HG03521 (cell line): ENCODE results near the gene COMMD7.
"Not testable (repeated sequence)": the region's sequence is repeated elsewhere in the genome, so short reads cannot be mapped to it uniquely, and the experiment has no call there.

Source experiments
- ATAC-seq: cut with Tn5 transposase; IDR thresholded peaks from one replicate; pipeline ENCODE4 v1.9.1; 2021; ENCODE audit warnings: mild to moderate bottlenecking, moderate library complexity; ENCODE audit not compliant: unreplicated experiment

Gene COMMD7

DNA sequence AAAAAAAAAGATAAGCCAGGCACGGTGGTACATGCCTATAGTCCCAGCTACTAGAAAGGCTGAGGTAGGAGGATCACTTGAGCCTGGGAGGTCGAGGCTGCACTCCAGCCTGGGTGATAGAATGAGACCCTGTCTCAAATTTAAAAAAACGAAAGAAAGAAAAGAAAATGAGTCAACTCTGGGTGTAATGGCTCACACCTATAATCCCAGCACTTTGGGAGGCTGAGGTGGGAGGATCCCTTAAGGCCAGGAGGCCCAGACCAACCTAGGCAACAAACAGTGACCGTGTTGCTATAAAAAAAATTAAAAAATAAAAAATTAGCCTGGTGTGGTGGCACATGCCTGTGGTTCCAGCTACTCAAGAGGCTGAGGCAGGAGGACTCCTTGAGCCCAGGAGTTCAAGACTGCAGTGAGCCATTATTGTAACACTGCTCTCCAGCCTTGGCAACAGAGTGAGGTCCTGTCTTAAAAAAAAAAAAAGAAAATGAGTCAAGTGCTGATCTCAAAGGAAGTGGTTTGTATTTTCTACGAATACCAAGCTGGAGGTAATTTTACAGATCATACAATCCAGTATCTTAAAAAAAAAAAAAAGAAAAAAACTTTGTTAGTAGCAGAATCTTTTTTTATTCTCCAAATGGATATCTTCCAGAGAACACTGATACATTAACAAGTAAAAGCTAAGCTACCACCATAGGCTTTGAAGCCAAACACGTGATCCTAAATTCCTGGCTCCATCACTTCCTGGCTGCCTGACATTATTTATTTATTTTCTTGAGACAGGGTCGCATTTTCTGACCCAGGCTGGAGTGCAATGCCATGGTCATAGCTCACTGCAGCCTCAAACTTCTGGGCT is 5.7 kb downstream of the COMMD7 start:
- ATAC-seq: no peak

DNA sequence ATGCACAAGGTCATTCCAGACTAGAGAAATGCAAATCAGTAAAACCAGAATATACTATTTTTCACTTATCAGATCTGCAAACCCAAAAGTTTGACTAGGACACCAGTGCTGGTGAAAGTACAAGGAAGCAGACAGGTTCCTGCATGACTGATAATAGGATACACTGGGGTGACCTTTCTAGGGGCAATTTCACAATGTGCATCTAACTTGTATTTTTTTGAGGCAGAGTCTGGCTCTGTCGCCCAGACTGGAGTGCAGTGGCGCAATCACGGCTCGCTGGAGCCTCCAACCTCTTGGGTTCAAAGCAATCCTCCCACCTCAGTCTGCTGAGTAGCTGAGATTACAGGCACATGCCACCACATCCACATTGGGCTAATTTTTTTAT is 11.4 kb downstream of the COMMD7 start:
- ATAC-seq: no peak

DNA sequence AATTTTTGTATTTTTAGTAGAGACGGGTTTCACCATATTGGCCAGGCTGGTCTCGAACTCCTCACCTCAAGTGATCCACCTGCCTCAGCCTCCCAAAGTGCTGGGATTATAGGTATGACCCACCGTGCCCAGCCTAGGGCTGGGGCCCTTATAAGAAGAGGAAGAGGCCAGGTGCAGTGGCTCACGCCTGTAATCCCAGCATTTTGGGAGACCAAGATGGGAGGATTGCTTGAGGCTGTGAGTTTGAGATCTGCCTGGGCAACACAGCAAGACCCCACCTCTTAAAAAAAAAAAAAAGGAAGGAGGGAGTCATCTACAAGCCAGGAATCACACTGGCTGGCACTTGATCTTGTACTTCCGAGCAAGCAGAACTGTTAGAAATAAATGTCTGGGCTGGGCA is 13.9 kb downstream of the COMMD7 start:
- ATAC-seq: not testable (repeated sequence)

DNA sequence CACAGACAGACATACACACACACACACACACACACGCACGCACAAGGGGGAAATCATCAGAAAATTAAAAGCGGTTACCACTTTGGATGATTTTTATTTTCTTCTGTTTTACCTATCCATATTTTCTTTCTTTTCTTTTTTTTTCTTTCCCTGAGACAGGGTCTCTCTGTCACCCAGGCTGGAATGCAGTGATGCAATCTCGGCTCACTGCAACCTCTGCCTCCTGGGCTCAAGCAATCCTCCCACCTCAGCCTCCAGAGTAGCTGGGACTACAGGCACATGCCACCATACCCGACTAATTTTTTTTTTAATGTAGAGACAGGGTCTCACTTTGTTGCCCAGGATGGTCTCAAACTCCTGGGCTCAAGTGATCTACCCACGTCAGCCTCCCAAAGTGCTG is 14.8 kb downstream of the COMMD7 start:
- ATAC-seq: not testable (repeated sequence)

DNA sequence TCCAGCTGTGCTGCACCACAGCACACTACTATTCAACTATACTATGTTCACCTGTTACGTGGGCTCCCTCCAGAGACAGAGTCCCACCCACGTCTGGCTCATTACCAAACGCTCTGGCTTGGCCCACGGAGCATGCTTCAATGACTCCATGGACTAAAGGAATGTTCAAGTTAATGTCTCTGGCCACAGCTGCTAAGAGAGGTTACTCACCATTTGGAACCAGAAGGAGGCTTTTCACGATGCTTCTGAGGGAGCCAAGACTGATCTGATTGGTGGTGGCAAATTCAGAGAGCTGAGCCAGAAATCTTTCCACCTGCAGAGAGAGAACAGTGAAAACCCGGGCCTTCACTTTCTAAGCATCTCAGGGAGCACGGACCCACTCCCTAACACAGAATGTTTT is 15.6 kb downstream of the COMMD7 start:
- no peak for ATAC-seq

DNA sequence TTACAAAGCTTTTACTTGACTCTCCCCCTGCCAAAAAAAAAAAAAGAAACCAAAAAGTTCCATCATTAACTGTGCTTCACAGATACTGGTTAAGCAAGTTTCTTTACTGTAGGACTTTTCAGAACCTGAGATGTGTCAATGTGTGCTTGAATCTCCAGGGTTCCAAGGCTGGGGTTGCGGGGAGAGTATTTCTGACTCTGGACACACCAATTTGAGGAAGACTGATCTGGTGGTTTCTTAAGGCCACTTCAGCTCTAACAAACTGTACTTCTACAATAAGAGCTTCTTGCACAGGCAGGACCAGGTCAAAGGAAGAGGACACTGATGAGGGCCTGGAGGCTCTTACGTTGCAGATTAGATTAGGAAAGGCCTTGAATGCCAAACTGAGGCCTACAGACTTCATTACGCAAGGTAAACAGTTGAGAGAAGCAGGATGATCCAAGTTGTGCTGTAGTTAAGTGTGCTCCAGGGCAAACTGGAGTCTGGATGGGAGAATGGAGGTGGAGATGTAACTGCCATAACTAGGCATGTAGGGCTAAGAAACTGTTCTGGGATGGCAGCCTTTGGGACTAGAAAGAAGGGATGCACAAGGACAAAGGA is 24.4 kb downstream of the COMMD7 start:
- no peak for ATAC-seq

DNA sequence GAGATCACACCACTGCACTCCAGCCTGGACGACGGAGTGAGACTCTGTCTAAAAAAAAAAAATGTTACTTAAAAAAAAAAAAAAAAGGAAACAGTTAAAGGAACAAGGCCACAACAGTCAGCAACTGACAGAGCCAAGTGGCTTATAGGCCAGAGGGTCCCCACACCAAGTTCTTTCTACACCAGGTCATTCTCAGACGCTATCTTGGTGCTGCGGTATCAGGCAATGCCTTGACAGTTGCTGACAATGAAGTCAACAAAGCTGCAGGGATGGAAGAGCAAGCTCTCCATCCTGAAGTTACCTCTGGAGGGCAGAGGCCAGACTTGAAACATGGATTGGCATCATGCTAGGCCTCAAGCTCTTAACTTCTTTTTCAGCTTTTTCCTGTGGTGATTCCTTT is 31.9 kb downstream of the COMMD7 start:
- no peak for ATAC-seq

DNA sequence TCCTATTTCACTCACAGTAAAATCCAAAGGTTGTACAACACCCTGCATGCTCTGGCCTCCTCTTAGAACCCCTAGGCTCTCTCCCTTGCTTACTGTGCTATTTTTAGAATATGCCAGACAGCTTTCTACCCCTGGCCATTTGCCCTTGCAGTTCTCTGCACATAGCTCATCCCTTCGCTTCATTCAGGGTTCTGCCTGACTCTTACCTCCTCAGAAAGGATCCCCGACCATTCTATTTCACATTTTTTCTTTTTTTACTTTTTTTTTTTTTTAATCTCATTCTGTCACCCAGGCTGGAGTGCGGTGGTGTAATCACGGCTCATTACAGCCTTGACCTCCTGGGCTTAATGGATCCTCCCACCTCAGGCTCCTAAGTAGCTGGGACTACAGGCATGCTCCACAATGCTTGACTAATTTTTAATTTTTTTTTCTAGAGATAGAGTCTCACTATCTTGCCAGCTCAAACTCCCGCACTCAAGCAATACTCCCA is 33.6 kb downstream of the COMMD7 start:
- no peak for ATAC-seq

DNA sequence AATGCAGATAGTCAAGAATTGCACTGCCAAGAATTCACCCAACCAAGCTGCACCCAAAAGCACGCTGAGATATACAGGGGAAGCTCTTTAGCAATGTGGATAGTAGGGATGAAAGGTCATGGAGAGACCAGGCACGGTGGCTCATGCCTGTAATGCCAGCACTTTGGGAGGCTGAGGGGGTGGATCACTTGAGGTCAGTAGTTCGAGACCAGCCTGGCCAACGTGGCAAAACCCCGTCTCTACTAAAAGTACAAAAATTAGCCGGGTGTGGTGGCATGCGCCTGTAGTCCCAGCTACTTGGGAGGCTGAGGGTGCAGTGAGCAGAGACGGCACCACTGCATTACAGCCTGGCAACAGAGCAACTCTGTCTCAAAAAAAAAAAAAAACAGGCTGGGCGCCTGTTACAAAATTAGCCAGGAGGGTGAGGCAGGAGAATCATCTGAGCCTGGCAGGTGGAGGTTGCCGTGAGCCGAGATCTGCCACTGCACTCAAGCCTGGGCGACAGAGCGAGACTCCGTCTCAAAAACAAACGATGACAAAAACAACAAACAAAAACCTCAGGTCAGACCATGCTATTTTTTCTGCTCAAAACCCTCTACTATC is 34.1 kb downstream of the COMMD7 start:
- not testable (repeated sequence) for ATAC-seq

DNA sequence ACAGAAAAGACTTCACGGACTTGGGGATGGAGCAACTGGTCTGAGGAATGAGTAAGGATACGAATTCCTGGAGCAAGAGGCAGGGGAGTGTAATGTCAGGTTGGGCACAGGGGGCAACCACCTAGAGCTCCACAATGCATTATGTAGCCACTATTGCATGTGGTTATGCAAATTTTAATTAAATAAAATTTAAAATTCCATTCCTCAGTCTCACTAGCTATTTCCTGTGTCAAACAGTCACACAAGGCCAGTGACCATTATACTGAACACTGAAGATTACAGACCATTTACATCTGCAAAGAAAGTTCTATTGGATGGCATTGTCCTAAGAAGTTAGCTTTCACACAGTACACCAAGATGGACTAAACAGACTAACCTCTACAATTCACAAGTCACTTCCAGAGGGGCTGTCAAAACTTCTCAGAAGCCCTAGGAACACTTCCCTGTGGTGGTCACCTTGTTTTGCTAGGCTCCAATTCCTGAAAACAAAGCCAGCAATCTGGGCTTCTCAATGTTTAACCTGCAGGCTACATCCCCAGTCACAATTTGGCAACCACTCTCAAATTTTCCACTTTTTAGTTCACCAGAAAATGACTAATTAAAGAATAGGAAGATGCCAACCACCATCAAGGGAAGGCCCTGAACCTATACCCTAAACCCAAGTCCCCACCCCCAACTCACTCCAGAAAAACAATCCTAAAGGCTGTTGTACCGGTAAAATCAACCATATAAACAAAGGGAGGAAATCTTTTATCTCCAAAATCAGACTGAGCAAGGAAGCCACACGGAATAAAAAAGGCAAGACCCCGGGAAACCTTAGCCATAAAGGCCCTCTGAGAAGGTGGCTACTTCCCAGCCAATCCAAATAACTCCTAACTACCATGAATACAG is 35.3 kb downstream of the COMMD7 start:
- no peak for ATAC-seq

DNA sequence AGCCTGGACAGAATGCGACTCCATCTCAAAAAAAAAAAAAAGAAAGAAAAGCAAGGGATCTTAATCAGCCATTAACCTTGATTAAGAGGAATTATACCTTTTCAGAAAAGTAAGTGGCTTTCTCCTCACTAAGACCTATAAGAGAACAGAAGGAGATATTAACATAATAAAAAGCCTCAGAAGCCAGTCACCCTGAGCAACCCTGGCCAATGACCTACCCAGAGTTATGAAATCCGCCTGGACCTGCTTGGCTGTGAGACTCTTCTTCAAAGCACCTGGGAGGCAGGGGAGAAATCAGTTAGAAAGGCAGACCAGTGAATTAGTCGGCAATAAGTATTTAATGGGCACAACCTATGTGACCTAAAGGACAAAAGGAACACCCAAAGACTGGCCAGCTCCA is 36.8 kb downstream of the COMMD7 start:
- ATAC-seq: no peak

DNA sequence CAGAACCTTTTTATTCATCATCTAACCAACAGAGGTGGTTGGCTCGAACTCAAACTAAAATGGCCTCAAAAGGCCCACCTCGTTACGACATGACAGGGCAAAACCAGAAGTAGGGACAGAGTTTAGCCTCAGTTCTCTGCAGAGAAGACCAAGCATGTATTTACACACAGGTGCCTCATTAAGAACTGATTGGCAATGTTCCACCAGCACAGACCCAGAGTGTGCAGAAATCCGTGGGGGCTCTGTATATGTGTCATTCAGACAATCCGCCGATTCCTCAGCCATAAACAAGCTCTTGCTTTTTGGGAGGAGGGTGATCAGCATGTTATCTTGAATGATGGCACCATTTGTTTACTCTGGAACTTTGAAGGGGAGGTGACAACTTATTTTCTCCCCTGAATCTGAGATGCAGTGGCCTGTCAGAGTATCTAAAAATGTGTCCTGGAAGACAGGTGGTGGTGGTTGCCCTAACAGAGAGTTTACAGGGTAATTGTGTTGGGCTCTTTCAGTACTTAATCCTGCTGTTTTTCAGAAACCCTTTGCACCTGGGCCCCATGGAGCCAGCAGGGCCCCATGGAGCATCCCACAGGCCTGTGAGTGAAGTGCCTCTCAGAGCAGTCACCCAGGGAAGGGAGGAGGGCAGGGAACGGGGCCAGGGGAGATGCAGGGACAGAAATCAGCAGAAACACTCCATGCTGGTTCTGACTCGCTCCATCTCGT is 40.4 kb downstream of the COMMD7 start:
- ATAC-seq: no peak

DNA sequence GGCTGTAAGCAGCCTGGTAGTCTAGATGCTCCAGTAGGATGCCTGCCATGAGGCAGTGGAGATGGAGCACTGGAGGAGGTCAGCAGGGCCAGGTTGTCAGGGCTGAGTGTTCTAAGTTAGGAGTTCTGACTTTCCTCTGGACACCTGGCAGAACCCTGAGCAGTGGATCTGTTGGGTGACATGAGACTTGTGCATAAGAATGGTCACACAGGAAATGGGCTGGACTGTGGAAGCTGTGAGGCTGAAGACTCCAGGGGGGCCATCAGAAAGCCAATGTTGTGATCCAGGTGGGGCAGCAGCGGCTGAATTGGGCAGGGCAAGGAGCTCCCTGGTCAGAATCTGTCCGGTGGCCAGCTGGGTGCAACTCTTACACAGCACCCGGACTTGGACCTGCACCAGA is 45.7 kb downstream of the COMMD7 start:
- no peak for ATAC-seq

DNA sequence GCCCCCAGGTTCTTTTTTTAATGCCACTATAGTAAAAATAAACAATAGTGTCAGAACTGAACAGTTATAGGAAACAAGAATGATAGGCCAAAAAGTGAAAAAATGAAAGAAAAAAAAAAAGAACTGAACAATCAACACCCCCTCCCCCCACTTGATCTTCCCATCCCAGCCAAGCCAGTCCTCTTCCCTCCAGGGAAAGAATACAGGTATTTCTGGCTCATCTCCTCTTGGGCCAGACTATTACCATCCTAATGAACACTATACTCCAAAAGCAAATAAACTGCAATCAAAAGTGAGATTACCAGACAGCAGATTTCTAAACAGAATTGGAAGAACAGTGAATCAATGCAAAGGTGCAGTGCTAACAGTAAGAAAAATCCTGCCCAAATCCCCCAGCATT is 48.2 kb downstream of the COMMD7 start:
- ATAC-seq: no peak

DNA sequence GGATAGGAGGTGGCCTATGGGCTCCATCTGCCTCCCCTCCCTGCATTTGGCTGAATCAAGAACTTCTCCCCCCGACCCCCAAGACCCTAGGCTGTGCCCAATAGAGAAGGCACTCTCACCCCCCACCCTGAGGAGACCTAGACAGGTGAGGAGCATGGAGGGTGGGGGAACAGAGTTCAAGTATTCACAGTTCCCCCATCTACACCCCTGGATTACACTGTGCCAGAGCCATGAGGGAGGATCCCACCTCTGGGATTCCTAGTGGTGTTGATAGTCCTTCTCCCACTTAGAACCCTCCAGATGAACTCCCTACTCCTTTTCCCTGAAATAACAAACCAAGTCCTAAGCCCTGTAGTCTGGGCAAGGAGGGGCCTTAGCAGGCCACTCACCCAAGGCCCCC is 54.3 kb downstream of the COMMD7 start:
- not testable (repeated sequence) for ATAC-seq

DNA sequence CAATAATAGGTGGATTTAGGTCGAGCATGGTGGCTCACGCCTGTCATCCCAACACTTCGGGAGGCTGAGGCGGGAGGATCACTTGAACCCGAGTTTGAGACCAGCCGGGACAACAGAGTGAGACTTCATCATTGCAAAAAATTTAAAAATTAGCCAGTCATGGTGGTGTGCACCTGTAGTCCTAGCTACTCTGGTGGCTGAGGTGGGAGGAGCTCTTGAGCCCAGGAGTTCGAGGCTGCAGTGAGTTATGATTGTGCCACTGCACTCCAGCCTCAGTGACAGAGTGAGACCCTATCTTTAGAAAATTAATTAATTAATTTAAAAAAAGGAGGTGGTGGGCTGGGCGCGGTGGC is 56.1 kb downstream of the COMMD7 start:
- no peak for ATAC-seq

DNA sequence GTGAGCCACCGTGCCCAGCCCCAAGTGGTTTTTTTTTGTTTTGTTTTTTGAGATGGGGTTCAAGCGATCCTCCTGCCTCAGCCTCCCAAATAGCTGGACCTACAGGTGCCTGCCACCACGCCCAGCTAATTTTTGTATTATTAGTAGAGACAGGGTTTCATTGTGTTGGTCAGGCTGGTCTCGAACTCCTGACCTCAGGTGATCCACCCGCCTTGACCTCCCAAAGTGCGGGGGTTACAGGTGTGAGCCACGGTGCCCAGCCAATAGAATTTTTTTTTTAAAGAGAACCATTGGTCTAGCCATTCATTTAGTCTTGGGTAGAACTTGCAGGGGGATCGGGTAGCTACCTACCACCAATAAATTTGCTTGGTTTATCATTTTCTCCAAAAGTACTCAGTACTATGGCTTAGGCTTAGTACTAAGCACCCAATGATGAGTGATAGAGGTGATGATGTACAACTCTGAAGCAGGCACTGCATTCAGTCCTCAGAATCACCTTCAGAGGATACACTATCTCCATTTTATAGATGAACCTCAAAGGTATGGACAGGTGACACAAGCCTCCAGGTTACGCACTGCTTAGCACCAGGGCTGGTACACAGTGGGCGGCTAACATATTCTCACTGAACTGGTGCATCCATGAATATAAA is 56.6 kb downstream of the COMMD7 start:
- ATAC-seq: no peak

DNA sequence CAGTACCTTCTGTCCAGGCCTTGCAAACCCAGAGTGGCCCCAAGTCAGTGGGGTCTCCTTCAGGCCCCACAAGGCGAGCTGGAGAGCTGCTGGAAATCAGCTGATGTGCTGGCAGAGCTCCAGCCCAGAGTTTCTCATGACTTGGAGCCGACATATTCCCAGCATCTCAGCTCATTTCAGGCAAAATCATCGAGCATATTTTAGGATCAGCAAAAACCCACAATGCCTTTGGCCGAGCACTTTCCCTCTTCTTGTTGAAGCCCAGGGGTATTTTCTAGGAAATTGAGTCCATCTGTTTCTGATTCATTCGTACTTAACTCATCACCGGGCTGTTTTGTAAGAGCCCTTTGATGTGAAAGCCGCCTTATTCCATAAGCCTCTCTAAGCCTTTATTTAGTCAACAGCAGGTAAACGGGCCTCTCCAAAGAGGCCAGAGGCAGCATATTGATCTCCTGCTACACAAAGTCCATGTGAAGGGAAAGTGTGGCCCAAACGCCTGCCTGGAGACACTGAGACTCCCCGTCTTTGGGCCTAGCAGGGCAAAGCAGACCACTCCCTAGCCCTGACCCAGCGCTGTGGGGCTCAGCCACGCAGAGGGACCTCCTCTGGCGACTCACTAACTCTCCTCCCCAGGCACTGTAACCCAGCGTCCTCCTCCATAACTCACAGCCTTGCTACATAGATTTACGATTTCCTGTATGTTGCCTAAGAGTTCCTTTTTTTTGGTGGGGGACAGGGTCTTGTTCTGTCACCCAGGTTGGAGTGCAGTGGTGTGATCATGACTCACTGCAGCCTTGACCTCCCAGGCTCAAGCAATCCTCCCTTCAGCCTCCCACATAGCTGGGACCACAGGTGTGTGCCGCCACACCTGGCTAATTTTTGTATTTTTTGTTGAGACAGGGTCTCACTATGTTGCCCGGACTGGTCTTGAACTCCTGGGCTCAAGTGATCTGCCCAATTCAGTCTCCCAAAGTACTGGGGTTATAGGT is 57.4 kb downstream of the COMMD7 start:
- no peak for ATAC-seq

DNA sequence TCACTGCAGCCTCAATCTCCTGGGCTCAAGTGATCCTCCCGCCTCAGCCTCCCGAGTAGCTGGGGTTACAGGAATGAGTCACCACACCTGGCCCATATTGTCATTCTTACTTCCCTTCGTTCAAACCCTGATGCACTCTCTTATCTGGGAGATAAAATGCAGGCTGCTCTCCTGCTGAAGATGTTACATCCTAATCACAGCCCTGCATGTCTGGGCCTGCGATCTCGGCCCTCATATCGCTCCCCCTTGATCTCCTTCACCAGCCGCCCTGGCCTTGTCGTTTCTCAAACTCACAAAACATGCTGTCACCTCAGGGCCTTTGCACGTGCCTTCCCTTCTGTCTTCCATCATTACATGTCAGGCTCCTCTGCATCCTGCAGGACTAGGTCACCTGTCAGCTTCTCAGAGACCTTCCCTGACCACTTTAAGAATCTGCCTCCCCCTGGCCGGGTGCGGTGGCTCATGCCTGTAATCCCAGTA is 60.7 kb downstream of the COMMD7 start:
- ATAC-seq: no peak
